Pancreas (tissue), 10 donors: ENCODE data around the gene ROPN1. TPM values are rescaled to one million over a fixed set of nuclear protein-coding genes. Genes with fewer than 3 reads are reported as not detected.
A peak's percentile ranks its signal among the peaks of the same experiment; 100 is the strongest.

ENCODE experiments used
- ATAC-seq, 4 donors: fragments of 200-7000 bp; cut with Tn5 transposase; one replicate each; pipeline versions ENCODE4 v1.8.0 to v1.9.1; 2020; ENCODE audit warnings: mild to moderate bottlenecking in 4 of 4, moderate library complexity in 4 of 4
- DNase-seq, 6 donors: peaks; one replicate each; pipeline ENCODE4 v3.0.0-alpha.2; 2020
- FAIRE-seq: peaks from 2 replicates; lab custom pipeline; 2012; peaks lifted over from hg19 to GRCh38; lab: Jason Lieb, UNC
- H3K27ac ChIP-seq, 4 donors: fragments of 200-600 bp; sonication (generic); 1 replicate in 3 of 4; 2 replicates in 1 of 4; pipeline versions ENCODE4 v1.5.0 to v1.8.0; 2020
- H3K27me3 ChIP-seq, 4 donors: fragments of 200-600 bp; one replicate each; pipeline ENCODE4 v1.8.0; 2021
- H3K36me3 ChIP-seq, 3 donors: fragments of 200-600 bp; sonication (generic) in 1 of 3; one replicate each; pipeline versions ENCODE4 v1.5.0 to v1.8.0; 2020 to 2021
- H3K4me1 ChIP-seq, 3 donors: fragments of 200-600 bp; one replicate each; pipeline ENCODE4 v1.8.0; 2021
- H3K4me3 ChIP-seq, 4 donors: fragments of 200-600 bp; sonication (generic) in 2 of 4; one replicate each; pipeline versions ENCODE4 v1.5.0 to v1.8.0; 2020 to 2021
- H3K9me3 ChIP-seq, 4 donors: fragments of 200-600 bp; one replicate each; pipeline ENCODE4 v1.8.0; 2021
- CTCF ChIP-seq, 4 donors: fragments of 200-600 bp; sonication (generic) in 3 of 4; IDR thresholded peaks; one replicate each; pipeline versions ENCODE4 v1.5.0 to v1.8.0; 2021; ENCODE audit warnings: antibody characterized with exemption in 4 of 4
- WGBS, 2 donors: extraction: QIAGEN DNeasy Blood & Tissue Kit; methylation state at CpG; one replicate each; pipeline ENCODE4 v1.1.7; 2013; 5-methylcytosine and 5-hydroxymethylcytosine counted together
- intact Hi-C, 3 donors: fragments of 100-400 bp; cut with DNase I; formaldehyde crosslinking; loops; one replicate each; pipeline versions ENCODE4 v1.11.1 to v1.14.2; 2022
- polyA plus RNA-seq, 2 donors: library from polyadenylated mRNA; stranded (reverse); fragments of 200-250 nt; gene quantifications; one replicate each; pipeline ENCODE4 v1.2.3, GENCODE V29; 2013
- total RNA-seq, 6 donors: library from RNA; stranded (reverse); fragmentation: NEBNext Ultra II Directional in 4 of 6; extraction: Animal tissue kit (Norgen Biotek cat#: 25700) in 4 of 6; gene quantifications; one replicate each; pipeline versions ENCODE4 v1.2.1 to v1.2.4, GENCODE V29; 2021 to 2023
- donor health status: healthy with polysubstance abuse.
- donor health status: DM: no; HTN: no; CAD: no; lungs with moderate emphysema.
- donor health status: DM: no; HTN: no; CAD: no.
- donor health status: control.
- donor health status: control.
- donor health status: Bipolar disorder and iron deficiency.
- donor health status: DM: yes; HTN: yes; CAD: no.
- donor health status: DM: no; HTN: no; CAD: no.
- donor health status: DM: no; HTN: no; CAD: no.
- donor health status: DM: yes; HTN: yes; CAD: no.

The ROPN1 gene
- total and polyA plus RNA-seq, 8 donors = not detected

DNA sequence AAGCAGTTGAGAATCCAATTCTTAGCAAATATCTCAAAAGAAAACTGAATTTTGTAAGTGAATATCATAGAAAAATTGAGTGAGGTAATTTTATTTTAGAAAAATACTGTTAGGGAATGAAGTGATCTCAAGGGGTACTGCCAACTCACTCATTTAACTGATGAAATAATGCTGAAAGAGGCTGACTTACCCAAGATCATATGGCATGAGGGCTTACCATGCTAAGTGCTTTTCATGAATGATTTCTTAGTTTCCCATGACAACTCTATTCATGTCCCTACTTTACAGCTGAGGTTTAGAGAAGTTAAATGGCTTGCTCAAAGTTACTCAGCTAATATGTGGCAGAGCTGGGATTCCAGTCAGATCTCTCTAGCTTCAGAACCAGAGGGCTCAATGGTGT is 61.5 kb downstream of the ROPN1 start:
- no peak for ATAC-seq
- DNase-seq = no peak
- intact Hi-C loops = no loop called here
- no peak for TF ChIP-seq CTCF (IDR thresholded peaks at IDR 0.05)
- H3K4me3 ChIP-seq = no peak overlapping the region
- H3K27me3 ChIP-seq = no peaks in the 10 kb centered on the region
- no peak for FAIRE-seq
- H3K4me1 ChIP-seq = no peaks in the 10 kb centered on the region
- no peak overlapping the region for H3K27ac ChIP-seq
- H3K36me3 ChIP-seq = peaks cover 0 to 3% (median 0%) of the 10 kb centered on the region in 3 donors
- no peaks in the 10 kb centered on the region for H3K9me3 ChIP-seq

DNA sequence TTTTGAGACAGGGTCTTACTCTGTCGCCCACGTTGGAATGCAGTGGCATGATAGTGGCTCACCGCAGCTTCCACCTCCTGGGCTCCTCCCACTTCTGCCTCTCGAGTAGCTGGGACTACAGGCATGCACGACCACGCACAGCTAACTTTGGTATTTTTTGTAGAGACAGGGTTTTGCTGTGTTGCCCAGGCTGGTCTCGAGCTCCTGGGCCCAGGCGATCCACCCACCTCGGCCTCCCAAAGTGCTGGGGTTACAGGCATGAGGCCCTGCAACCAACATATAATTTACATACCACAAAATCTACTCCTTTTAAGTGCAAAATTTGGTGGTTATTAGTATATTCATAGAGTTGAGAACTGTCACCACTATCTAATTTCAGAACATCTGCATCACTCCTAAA is 62.6 kb downstream of the ROPN1 start:
- H3K4me1 ChIP-seq = no peaks in the 10 kb centered on the region
- H3K9me3 ChIP-seq = no peaks in the 10 kb centered on the region
- DNase-seq (no peak), ATAC-seq (no peak), FAIRE-seq (no peak)
- whole genome bisulfite sequencing, 2 donors = 97 to 98% methylated on average over 9 of the region's 9 CpGs
- H3K27ac ChIP-seq = no peak overlapping the region
- TF ChIP-seq CTCF (IDR thresholded peaks at IDR 0.05) = no peak
- no peaks in the 10 kb centered on the region for H3K27me3 ChIP-seq
- H3K36me3 ChIP-seq = peaks cover 0 to 3% (median 0%) of the 10 kb centered on the region in 3 donors
- intact Hi-C loops = no loop called here
- no peak overlapping the region for H3K4me3 ChIP-seq

DNA sequence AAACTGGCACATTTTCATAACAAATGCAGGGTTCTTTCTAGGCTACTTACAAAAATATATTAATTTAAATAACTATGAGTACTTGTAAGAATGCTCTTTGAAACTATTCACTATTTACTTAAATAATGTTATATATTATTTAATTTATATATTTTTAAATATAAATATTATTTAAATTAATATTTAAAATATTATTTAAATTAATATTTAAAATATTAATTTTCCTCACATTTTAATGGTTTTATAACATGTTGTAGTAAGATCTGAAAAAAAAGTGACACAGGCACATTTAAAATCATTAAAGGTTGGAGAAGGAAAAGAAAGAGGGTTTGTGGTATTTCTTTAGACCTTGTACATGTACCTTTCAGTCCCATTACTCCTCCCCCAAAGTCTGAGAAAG is 65.5 kb downstream of the ROPN1 start:
- FAIRE-seq (peak; percentile 93), DNase-seq (no peak), ATAC-seq (no peak)
- Histone ChIP-seq H3K9me3 (no peaks in the 10 kb centered on the region), H3K4me1 (no peaks in the 10 kb centered on the region), H3K27ac (no peak overlapping the region), H3K27me3 (no peaks in the 10 kb centered on the region), H3K4me3 (no peak overlapping the region), H3K36me3 (no peaks in the 10 kb centered on the region)
- TF ChIP-seq CTCF (IDR thresholded peaks at IDR 0.05) = no peak
- intact Hi-C loops = no loop called here

DNA sequence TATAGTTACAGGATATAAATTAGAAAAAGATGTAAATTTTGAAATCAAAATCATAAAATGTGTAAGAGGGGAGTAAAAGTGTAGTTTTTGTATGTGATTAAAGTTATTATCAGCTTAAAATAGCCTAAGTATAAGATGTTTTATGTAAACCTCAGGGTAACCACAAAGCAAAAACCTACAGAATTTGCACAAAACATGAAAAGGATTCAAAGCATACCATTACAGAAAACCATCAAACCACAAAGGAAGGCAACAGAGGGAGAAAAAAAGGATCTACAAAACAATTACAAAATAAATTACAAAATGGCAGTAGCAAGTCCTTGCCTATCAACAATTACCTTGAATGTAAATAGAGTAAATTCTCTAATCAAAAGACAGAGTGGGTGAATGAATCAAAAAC is 71.1 kb downstream of the ROPN1 start:
- intact Hi-C loops = no loop called here
- H3K9me3 ChIP-seq = peaks cover 0 to 8% (median 0%) of the 10 kb centered on the region in 4 donors
- no peaks in the 10 kb centered on the region for H3K36me3 ChIP-seq
- DNase-seq (no peak), FAIRE-seq (no peak), ATAC-seq (no peak)
- TF ChIP-seq CTCF (IDR thresholded peaks at IDR 0.05) = no peak
- no peaks in the 10 kb centered on the region for H3K27me3 ChIP-seq
- no peak overlapping the region for H3K4me3 ChIP-seq
- H3K27ac ChIP-seq = no peak overlapping the region
- no peaks in the 10 kb centered on the region for H3K4me1 ChIP-seq

- H3K4me3 ChIP-seq = no peak overlapping the region
- DNase-seq (no peak), FAIRE-seq (no peak), ATAC-seq (no peak)
- TF ChIP-seq CTCF (IDR thresholded peaks at IDR 0.05) = no peak
- H3K36me3 ChIP-seq = no peaks in the 10 kb centered on the region
- H3K9me3 ChIP-seq = peaks cover 0 to 8% (median 0%) of the 10 kb centered on the region in 4 donors
- no peaks in the 10 kb centered on the region for H3K27me3 ChIP-seq
- WGBS, 2 donors = 96% methylated on average over 1 of the region's 1 CpG
- H3K27ac ChIP-seq = no peak overlapping the region
- intact Hi-C loops = no loop called here
- no peaks in the 10 kb centered on the region for H3K4me1 ChIP-seq
These were observed 71.5 kb downstream of the ROPN1 start for GRCh38 chr3:123920383-123920782.
